ENCODE data around the gene KIF4A. TPM values are rescaled to one million over a fixed set of nuclear protein-coding genes. Genes with fewer than 3 reads are reported as not detected.

The KIF4A gene
- total and polyA plus RNA-seq, 2 of the 4 experiments (the other 2 are of a cell fraction) = 10.0 to 19.0 TPM

DNA sequence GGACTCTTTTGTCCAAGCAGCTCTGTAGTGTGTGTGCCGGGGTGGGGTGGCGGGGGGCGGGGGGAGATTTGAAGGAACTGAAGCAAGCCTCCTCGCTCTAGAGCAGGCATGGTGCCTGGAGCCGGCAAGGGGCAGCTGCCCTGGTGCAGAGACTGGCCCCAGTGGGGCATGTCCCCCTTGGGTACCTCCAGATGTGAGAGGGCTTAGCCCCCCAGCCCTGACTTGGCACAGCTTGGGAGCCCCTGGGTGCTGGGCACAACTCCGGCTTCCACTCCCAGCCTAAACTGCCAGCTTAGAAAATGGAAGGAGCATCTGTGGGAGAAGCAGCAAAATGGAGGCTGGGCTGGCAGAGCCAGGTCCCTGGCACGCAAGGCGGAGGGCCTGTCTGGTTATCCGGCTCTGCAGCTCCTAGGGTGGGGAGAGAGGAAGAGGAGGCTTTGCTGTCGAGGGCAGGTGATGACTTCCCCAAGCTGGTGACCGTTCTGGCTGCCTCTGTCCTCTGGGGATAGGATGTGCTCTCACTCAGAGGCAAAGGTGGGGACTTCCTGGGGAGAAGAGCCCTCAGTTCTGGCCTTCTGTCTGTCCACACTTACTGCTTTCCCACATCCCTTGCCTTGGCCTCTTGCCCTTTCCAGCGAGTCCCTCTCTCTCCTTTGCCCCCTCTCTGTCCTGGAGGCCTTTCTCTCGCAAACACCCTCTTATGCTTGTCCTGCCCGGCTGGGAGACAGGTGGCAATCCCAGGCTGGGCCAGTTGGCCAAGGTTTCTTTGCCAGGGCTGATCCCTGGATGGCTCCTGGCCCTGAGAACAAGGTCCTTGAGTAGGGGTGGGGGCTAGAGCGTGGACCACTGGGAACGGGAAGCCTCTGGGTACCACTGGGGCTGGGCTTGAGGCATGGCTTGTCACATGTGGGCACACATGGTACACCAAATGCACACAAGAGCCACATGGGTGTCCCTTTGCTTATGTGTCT is 156.8 kb downstream of the KIF4A start:
- DNase-seq (no peak), ATAC-seq (ENCODE audit: low read depth) (no peak)
- no peak overlapping the region for H3K4me3 ChIP-seq (ENCODE audit: insufficient read depth, low read depth, low read length)
- no peak overlapping the region for H2AK9ac ChIP-seq (replicated peaks; ENCODE audit: low read depth, low read length, poor library complexity)
- no TSS peak for BruUV-seq (replicated peaks)
- no peak overlapping the region for H4K5ac ChIP-seq (ENCODE audit: low read depth, low read length)
- no peak overlapping the region for H3K27ac ChIP-seq (ENCODE audit: insufficient read depth, low read length)
- no peak overlapping the region for H3K9ac ChIP-seq (ENCODE audit: low read depth, low read length)
- no peak overlapping the region for H4K8ac ChIP-seq (ENCODE audit: low read depth in 2 of 2, low read length in 2 of 2)
- no peaks in the 10 kb centered on the region for H3K36me3 ChIP-seq (ENCODE audit: control insufficient read depth, insufficient read depth, low read length)
- no peaks in the 10 kb centered on the region for H3K4me1 ChIP-seq (ENCODE audit: control insufficient read depth, insufficient read depth, low read length)
- no peaks in the 10 kb centered on the region; the same call in 1 of the 2 replicates for H3K9me3 ChIP-seq (ENCODE audit: control insufficient read depth, insufficient read depth, low read length)
- in situ Hi-C loops (cut with MboI; ENCODE audit: low sequenced_read_pairs) (no loop called here), intact Hi-C loops (cut with micrococcal nuclease) (no loop called here), dilution Hi-C loops (cut with HindIII; ENCODE audit: low sequenced_read_pairs, unreplicated experiment) (no loop called here)
- POLR2A ChIA-PET (ENCODE audit: unreplicated experiment) = no interaction called here
- no peaks in the 10 kb centered on the region for H3K9me1 ChIP-seq (ENCODE audit: insufficient read depth, low read length)
- H4K20me1 ChIP-seq (ENCODE audit: insufficient read depth, low read length) = no peaks in the 10 kb centered on the region
- H3K56ac ChIP-seq (ENCODE audit: extremely low read depth, insufficient read depth, low read length) = no peak overlapping the region
- H2BK120ac ChIP-seq (ENCODE audit: low read depth, low read length) = no peak overlapping the region
- no peak overlapping the region for H4K91ac ChIP-seq (ENCODE audit: insufficient read depth, low read depth, low read length)
- TF ChIP-seq ELK1 (IDR thresholded peaks at IDR 0.05; ENCODE audit: borderline replicate concordance, low read depth, low read length) = no peak
- TF ChIP-seq MAZ (IDR thresholded peaks at IDR 0.05; ENCODE audit: borderline replicate concordance, low read depth, low read length) = no peak
- no peak for TF ChIP-seq CHD1 (IDR thresholded peaks at IDR 0.05; ENCODE audit: low read depth, low read length)
- TF ChIP-seq RAD21 (IDR thresholded peaks at IDR 0.05; ENCODE audit: low read length) = no peak
- no peak for TF ChIP-seq RCOR1 (IDR thresholded peaks at IDR 0.05; ENCODE audit: insufficient replicate concordance, low read length)
- TF ChIP-seq FOS (IDR thresholded peaks at IDR 0.05; ENCODE audit: low read depth, low read length) = no peak
- TF ChIP-seq MXI1 (IDR thresholded peaks at IDR 0.05; ENCODE audit: borderline replicate concordance, low read depth, low read length) = no peak
- no peak for TF ChIP-seq CEBPB (IDR thresholded peaks at IDR 0.05; ENCODE audit: low read depth, low read length)
- TF ChIP-seq NFE2L2 (IDR thresholded peaks at IDR 0.05; ENCODE audit: low read depth, low read length) = no peak
- no peak for TF ChIP-seq POLR2A (IDR thresholded peaks at IDR 0.05; ENCODE audit: low read depth, low read length)
- no peak for TF ChIP-seq RFX5 (IDR thresholded peaks at IDR 0.05; ENCODE audit: low read depth, low read length)
- no peak overlapping the region for H3K4me2 ChIP-seq (ENCODE audit: low read depth, low read length)
- 81% methylated on average over 3 of the region's 16 CpGs; no CpG with 5 or more reads in 1 of the 2 experiments for WGBS, 2 experiments (ENCODE audit: extremely low coverage in 2 of 2, insufficient read length in 1 of 2)
- no peak overlapping the region for H2AK5ac ChIP-seq (ENCODE audit: low read depth, low read length)
- no peak overlapping the region for H3K23ac ChIP-seq (ENCODE audit: low read depth, low read length)
- H3K4ac ChIP-seq (ENCODE audit: low read depth, low read length) = no peak overlapping the region
- H3K79me1 ChIP-seq (ENCODE audit: low read depth in 1 of 2, low read length in 2 of 2) = no peaks in the 10 kb centered on the region
- no peak overlapping the region for H3K18ac ChIP-seq (ENCODE audit: low read depth, low read length)
- no peak overlapping the region for H2BK20ac ChIP-seq (ENCODE audit: low read depth, low read length)
- H2BK15ac ChIP-seq (ENCODE audit: low read depth, low read length) = no peak overlapping the region
- no peak overlapping the region for H3K14ac ChIP-seq (replicated peaks; ENCODE audit: low read depth, low read length)
- H2BK5ac ChIP-seq (ENCODE audit: low read depth, low read length, poor library complexity, severe bottlenecking) = no peak overlapping the region
- peaks cover 17% of the 10 kb centered on the region for H3K27me3 ChIP-seq (ENCODE audit: control insufficient read depth, insufficient read depth, low read length)
- CTCF ChIA-PET = no interaction called here
- no peak overlapping the region for H2AFZ ChIP-seq (replicated peaks; ENCODE audit: low read length, poor library complexity)
